IPS-18c (cell line): ENCODE measurements around the gene SLC22A4.

Experiments
- H3K4me3 ChIP-seq: 2 replicates; pipeline ENCODE4 v1.7.0; 2013; ENCODE audit warnings: low read depth, mild to moderate bottlenecking, low read length, moderate library complexity; ENCODE audit not compliant: insufficient read depth
- H3K9me3 ChIP-seq: one replicate; pipeline ENCODE4 v1.6.1; 2013; ENCODE audit warnings: mild to moderate bottlenecking, low read length, moderate library complexity; ENCODE audit not compliant: control insufficient read depth, insufficient read depth

The SLC22A4 gene

GRCh38 chr5:132260714-132261551 is 33.3 kb upstream of the SLC22A4 start:
- Histone ChIP-seq H3K9me3 (no peaks in the 10 kb centered on the region), H3K4me3 (no peak overlapping the region)

GRCh38 chr5:132261881-132262845 is 32.0 kb upstream of the SLC22A4 start:
- Histone ChIP-seq H3K9me3 (no peaks in the 10 kb centered on the region), H3K4me3 (no peak overlapping the region)

DNA sequence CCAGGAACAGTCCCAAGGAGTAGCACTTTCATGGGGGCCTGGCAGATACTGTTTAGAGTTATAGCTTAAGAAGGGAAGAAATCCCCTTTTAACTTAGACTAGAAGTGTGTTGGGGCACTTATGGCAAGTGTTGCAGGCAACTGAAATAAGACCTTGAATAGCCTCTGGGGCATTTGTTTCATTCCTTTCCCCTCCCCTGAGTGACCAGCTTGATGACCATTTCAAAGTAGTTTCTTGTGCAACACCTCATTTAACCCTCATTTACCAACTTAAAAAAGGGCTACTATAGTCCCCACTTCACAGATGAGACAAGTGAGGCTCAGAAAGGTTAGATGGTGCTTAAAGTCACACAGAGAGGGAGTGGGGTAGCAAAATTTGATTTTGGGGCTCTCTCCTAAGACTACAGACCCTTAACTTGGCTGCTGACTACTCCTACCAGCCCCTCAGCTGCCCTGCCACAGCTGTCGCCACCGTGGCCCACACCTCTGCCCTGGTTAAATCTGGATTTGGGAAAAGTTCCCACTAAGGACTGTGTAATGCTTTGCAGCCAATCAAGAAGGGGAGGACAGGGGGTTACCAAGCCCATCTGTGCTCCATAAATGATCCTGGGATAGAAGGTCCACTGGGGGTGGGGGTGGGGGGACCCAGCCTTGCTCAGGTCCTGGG is 31.2 kb upstream of the SLC22A4 start:
- H3K9me3 ChIP-seq, result no peaks in the 10 kb centered on the region
- no peak overlapping the region for H3K4me3 ChIP-seq

DNA sequence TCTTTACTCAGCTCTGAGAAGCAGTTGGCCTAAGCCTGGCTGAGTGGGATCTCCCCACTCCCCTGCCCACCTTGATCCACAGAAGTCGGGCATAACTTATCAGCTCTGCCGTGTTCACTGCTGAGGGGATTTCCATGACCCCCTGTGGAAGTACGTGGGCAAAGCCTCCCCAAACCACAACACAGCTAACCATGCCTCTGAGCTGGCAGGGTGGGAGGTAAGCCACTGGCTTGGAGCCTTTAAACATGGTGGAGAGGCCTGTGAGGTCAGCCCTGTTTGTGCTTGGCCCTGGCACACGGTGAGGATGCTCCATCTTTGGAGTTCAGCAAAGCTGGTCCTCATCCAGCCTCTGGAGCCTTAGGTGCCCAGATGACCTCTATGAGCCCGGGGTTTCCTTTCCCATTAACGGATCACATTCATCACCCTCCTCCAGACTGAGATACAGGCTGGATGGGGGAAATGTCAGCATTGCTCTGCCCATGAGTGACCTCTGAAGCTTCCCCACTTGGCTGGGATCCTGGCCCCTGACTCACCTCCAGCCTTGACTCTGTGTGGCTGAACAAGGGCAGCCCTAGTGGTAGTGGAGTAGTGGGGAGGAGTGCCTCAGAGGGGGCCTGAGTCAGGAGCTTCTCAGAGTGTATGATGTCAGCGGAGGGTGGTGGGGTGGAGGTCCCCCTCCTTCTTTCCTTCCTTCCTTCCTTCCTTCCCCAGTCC is 30.5 kb upstream of the SLC22A4 start:
- Histone ChIP-seq H3K9me3 (no peaks in the 10 kb centered on the region), H3K4me3 (no peak overlapping the region)

GRCh38 chr5:132264546-132265335 is 29.5 kb upstream of the SLC22A4 start:
- Histone ChIP-seq H3K9me3 (no peaks in the 10 kb centered on the region), H3K4me3 (no peak overlapping the region)

- Histone ChIP-seq H3K9me3 (no peaks in the 10 kb centered on the region), H3K4me3 (no peak overlapping the region)
Measured at GRCh38 chr5:132265336-132266030, 28.7 kb upstream of the SLC22A4 start.

GRCh38 chr5:132266031-132266835 is 28.0 kb upstream of the SLC22A4 start:
- no peak overlapping the region for H3K4me3 ChIP-seq
- no peaks in the 10 kb centered on the region for H3K9me3 ChIP-seq

GRCh38 chr5:132266836-132267160 is 27.4 kb upstream of the SLC22A4 start:
- Histone ChIP-seq H3K9me3 (no peaks in the 10 kb centered on the region), H3K4me3 (no peak overlapping the region)

DNA sequence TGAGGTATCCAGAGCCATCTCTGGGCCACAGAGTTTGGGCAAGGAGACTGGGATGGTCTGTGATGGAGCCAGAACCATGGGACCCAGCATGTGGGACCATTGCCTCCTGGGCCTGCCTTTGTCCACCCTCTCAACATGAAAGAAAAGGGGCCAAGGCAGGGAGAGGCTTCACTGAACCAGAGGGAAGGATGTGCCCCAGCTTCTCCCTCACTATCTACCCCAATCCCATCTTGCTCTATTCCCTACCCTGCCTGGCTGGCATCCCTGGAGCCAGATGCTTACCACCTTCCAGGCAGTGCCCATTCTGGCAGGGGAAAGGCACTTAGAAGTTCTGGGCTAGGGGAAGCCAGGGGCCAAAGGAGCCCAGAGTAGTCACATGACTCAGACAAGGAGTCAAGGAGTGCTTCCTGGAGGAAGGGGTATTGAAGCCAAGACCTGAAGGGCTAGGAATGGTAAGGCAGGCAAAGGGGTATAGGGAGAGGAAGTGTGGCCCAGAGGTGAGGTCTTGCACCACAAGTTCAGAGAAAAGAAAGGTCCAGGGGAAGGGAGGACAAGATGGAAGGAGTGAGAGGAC is 26.9 kb upstream of the SLC22A4 start:
- Histone ChIP-seq H3K9me3 (no peaks in the 10 kb centered on the region), H3K4me3 (no peak overlapping the region)

- no peaks in the 10 kb centered on the region for H3K9me3 ChIP-seq
Measured at GRCh38 chr5:132267931-132268768, 26.0 kb upstream of the SLC22A4 start.

GRCh38 chr5:132268769-132269551 is 25.2 kb upstream of the SLC22A4 start:
- Histone ChIP-seq H3K4me3 (no peak overlapping the region), H3K9me3 (no peaks in the 10 kb centered on the region)

More at GRCh38 chr5:132267931-132268768, 26.0 kb upstream of the SLC22A4 start:
- no peak overlapping the region for H3K4me3 ChIP-seq

- Histone ChIP-seq H3K4me3 (no peak overlapping the region), H3K9me3 (no peaks in the 10 kb centered on the region)
Measured at GRCh38 chr5:132269635-132270334, 24.4 kb upstream of the SLC22A4 start.

DNA sequence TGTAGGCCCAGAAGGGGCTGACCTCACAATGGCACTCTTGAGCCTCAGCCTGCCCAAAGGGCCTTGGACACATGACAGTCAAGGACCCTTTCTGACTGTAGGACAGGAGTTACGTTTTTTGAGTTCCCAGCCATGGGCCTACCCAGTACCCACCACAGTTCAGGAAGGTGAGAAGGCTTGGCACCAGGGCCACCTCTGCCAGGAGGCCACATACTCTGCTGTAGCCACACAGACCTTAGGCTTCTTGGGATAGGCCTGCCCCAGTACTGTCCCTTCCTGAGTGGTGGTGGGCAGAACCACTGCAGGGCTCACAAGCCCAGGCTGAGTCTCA is 23.9 kb upstream of the SLC22A4 start:
- Histone ChIP-seq H3K4me3 (no peak overlapping the region), H3K9me3 (no peaks in the 10 kb centered on the region)
